ENCODE measurements around the gene ACKR2. TPM values are rescaled to one million over a fixed set of nuclear protein-coding genes. Genes with fewer than 3 reads are reported as not detected.

Gene ACKR2
- total RNA-seq, 1 donor from 2014 or later: 1.00 TPM

Other genes starting within 250 kb of the ACKR2 start
- 50.0 and 50.2 TPM in 2 replicates for gene SEC22C, start 227.5 kb upstream of the ACKR2 start, total RNA-seq
- gene SS18L2, start 218.6 kb upstream of the ACKR2 start, total RNA-seq: 65.3 and 67.4 TPM in 2 replicates
- gene NKTR, start 208.8 kb upstream of the ACKR2 start, total RNA-seq: 106 and 109 TPM in 2 replicates
- gene ZBTB47, start 155.7 kb upstream of the ACKR2 start, total RNA-seq: 0.11 and 0.32 TPM in 2 replicates
- not detected in 2 replicates for gene KLHL40, start 123.9 kb upstream of the ACKR2 start, total RNA-seq
- not detected in 2 replicates for gene HHATL, start 106.6 kb upstream of the ACKR2 start, total RNA-seq
- 0.45 TPM in 1 of 2 replicates, not detected in the other for gene CCDC13, start 36.2 kb upstream of the ACKR2 start, total RNA-seq
- gene HIGD1A, start 5.0 kb upstream of the ACKR2 start, total RNA-seq: 67.0 and 70.5 TPM in 2 replicates
- gene CYP8B1, start 66.4 kb downstream of the ACKR2 start, total RNA-seq: not detected in 2 replicates
- gene ZNF662, start 96.7 kb downstream of the ACKR2 start, total RNA-seq: 0.27 and 0.93 TPM in 2 replicates
- 0.09 TPM in 1 of 2 replicates, not detected in the other for gene GASK1A, start 169.9 kb downstream of the ACKR2 start, total RNA-seq